ENCODE data around the gene ANKRD9.

ANKRD9 gene

GRCh38 chr14:102507081-102507856 lies 2.3 kb downstream of the ANKRD9 start:
- Histone ChIP-seq H3K27me3 (ENCODE audit: control insufficient read depth, insufficient read depth, low read length) (no peaks in the 10 kb centered on the region), H3K9me3 (replicated peaks; ENCODE audit: low read length) (no peaks in the 10 kb centered on the region), H3K4me2 (ENCODE audit: low read length) (no peak overlapping the region), H3K4me1 (ENCODE audit: control insufficient read depth, insufficient read depth, low read length) (peaks cover 16% of the 10 kb centered on the region), H3K36me3 (ENCODE audit: insufficient read depth, low read length) (no peaks in the 10 kb centered on the region), H3K4me3 (ENCODE audit: low read length) (no peak overlapping the region), H3K9ac (ENCODE audit: low read depth, low read length) (no peak overlapping the region)

- no peak overlapping the region for H3K9ac ChIP-seq (ENCODE audit: low read depth, low read length)
These were observed 3.0 kb downstream of the ANKRD9 start for GRCh38 chr14:102506626-102506925.

GRCh38 chr14:102505775-102506625 lies 3.6 kb downstream of the ANKRD9 start:
- Histone ChIP-seq H3K36me3 (ENCODE audit: insufficient read depth, low read length) (peaks cover 6% of the 10 kb centered on the region), H3K4me3 (ENCODE audit: low read length) (no peak overlapping the region), H3K27me3 (ENCODE audit: control insufficient read depth, insufficient read depth, low read length) (no peaks in the 10 kb centered on the region), H3K4me2 (ENCODE audit: low read length) (no peak overlapping the region), H3K9ac (ENCODE audit: low read depth, low read length) (no peak overlapping the region), H3K9me3 (replicated peaks; ENCODE audit: low read length) (no peaks in the 10 kb centered on the region), H3K4me1 (ENCODE audit: control insufficient read depth, insufficient read depth, low read length) (peaks cover 16% of the 10 kb centered on the region)

More at GRCh38 chr14:102506626-102506925, 3.0 kb downstream of the ANKRD9 start:
- Histone ChIP-seq H3K4me2 (ENCODE audit: low read length) (no peak overlapping the region), H3K9me3 (replicated peaks; ENCODE audit: low read length) (no peaks in the 10 kb centered on the region), H3K27me3 (ENCODE audit: control insufficient read depth, insufficient read depth, low read length) (no peaks in the 10 kb centered on the region), H3K4me3 (ENCODE audit: low read length) (no peak overlapping the region), H3K4me1 (ENCODE audit: control insufficient read depth, insufficient read depth, low read length) (peaks cover 16% of the 10 kb centered on the region), H3K36me3 (ENCODE audit: insufficient read depth, low read length) (peaks cover 4% of the 10 kb centered on the region)

- H3K4me3 ChIP-seq (ENCODE audit: low read length): no peak overlapping the region
These were observed 4.5 kb downstream of the ANKRD9 start for GRCh38 chr14:102505000-102505619.

GRCh38 chr14:102504328-102504999 lies 5.1 kb downstream of the ANKRD9 start:
- Histone ChIP-seq H3K27me3 (ENCODE audit: control insufficient read depth, insufficient read depth, low read length) (no peaks in the 10 kb centered on the region), H3K9me3 (replicated peaks; ENCODE audit: low read length) (no peaks in the 10 kb centered on the region), H3K9ac (ENCODE audit: low read depth, low read length) (no peak overlapping the region), H3K36me3 (ENCODE audit: insufficient read depth, low read length) (peaks cover 10% of the 10 kb centered on the region), H3K4me1 (ENCODE audit: control insufficient read depth, insufficient read depth, low read length) (peaks cover 24% of the 10 kb centered on the region), H3K4me2 (ENCODE audit: low read length) (no peak overlapping the region), H3K4me3 (ENCODE audit: low read length) (no peak overlapping the region)

More at GRCh38 chr14:102505000-102505619, 4.5 kb downstream of the ANKRD9 start:
- Histone ChIP-seq H3K4me1 (ENCODE audit: control insufficient read depth, insufficient read depth, low read length) (peaks cover 19% of the 10 kb centered on the region), H3K36me3 (ENCODE audit: insufficient read depth, low read length) (peaks cover 10% of the 10 kb centered on the region), H3K9ac (ENCODE audit: low read depth, low read length) (no peak overlapping the region), H3K4me2 (ENCODE audit: low read length) (no peak overlapping the region), H3K9me3 (replicated peaks; ENCODE audit: low read length) (no peaks in the 10 kb centered on the region), H3K27me3 (ENCODE audit: control insufficient read depth, insufficient read depth, low read length) (no peaks in the 10 kb centered on the region)

- Histone ChIP-seq H3K4me2 (ENCODE audit: low read length) (no peak overlapping the region), H3K4me3 (ENCODE audit: low read length) (no peak overlapping the region), H3K9me3 (replicated peaks; ENCODE audit: low read length) (no peaks in the 10 kb centered on the region), H3K9ac (ENCODE audit: low read depth, low read length) (no peak overlapping the region), H3K36me3 (ENCODE audit: insufficient read depth, low read length) (peaks cover 10% of the 10 kb centered on the region), H3K4me1 (ENCODE audit: control insufficient read depth, insufficient read depth, low read length) (peaks cover 22% of the 10 kb centered on the region), H3K27me3 (ENCODE audit: control insufficient read depth, insufficient read depth, low read length) (no peaks in the 10 kb centered on the region)
These were observed 5.8 kb downstream of the ANKRD9 start for GRCh38 chr14:102503641-102504327.

- Histone ChIP-seq H3K4me1 (ENCODE audit: control insufficient read depth, insufficient read depth, low read length) (peaks cover 19% of the 10 kb centered on the region), H3K9me3 (replicated peaks; ENCODE audit: low read length) (no peaks in the 10 kb centered on the region), H3K4me2 (ENCODE audit: low read length) (no peak overlapping the region), H3K9ac (ENCODE audit: low read depth, low read length) (no peak overlapping the region), H3K4me3 (ENCODE audit: low read length) (no peak overlapping the region), H3K27me3 (ENCODE audit: control insufficient read depth, insufficient read depth, low read length) (no peaks in the 10 kb centered on the region), H3K36me3 (ENCODE audit: insufficient read depth, low read length) (peaks cover 16% of the 10 kb centered on the region)
These were observed 7.0 kb downstream of the ANKRD9 start for GRCh38 chr14:102502571-102502970.

GRCh38 chr14:102501751-102502315 lies 7.7 kb downstream of the ANKRD9 start:
- Histone ChIP-seq H3K4me1 (ENCODE audit: control insufficient read depth, insufficient read depth, low read length) (peaks cover 19% of the 10 kb centered on the region), H3K9me3 (replicated peaks; ENCODE audit: low read length) (no peaks in the 10 kb centered on the region), H3K4me3 (ENCODE audit: low read length) (no peak overlapping the region), H3K9ac (ENCODE audit: low read depth, low read length) (no peak overlapping the region), H3K4me2 (ENCODE audit: low read length) (no peak overlapping the region), H3K27me3 (ENCODE audit: control insufficient read depth, insufficient read depth, low read length) (no peaks in the 10 kb centered on the region), H3K36me3 (ENCODE audit: insufficient read depth, low read length) (peaks cover 16% of the 10 kb centered on the region)

- Histone ChIP-seq H3K4me3 (ENCODE audit: low read length) (no peak overlapping the region), H3K4me1 (ENCODE audit: control insufficient read depth, insufficient read depth, low read length) (peaks cover 19% of the 10 kb centered on the region), H3K36me3 (ENCODE audit: insufficient read depth, low read length) (peaks cover 16% of the 10 kb centered on the region), H3K9me3 (replicated peaks; ENCODE audit: low read length) (no peaks in the 10 kb centered on the region), H3K27me3 (ENCODE audit: control insufficient read depth, insufficient read depth, low read length) (no peaks in the 10 kb centered on the region), H3K9ac (ENCODE audit: low read depth, low read length) (peak overlapping the region; percentile 23), H3K4me2 (ENCODE audit: low read length) (peak overlapping the region; percentile 10)
These were observed 8.9 kb downstream of the ANKRD9 start for GRCh38 chr14:102500713-102501112.

- Histone ChIP-seq H3K9me3 (replicated peaks; ENCODE audit: low read length) (no peaks in the 10 kb centered on the region), H3K9ac (ENCODE audit: low read depth, low read length) (peak overlapping the region; percentile 23), H3K4me2 (ENCODE audit: low read length) (peak overlapping the region; percentile 10), H3K4me3 (ENCODE audit: low read length) (no peak overlapping the region), H3K27me3 (ENCODE audit: control insufficient read depth, insufficient read depth, low read length) (no peaks in the 10 kb centered on the region), H3K36me3 (ENCODE audit: insufficient read depth, low read length) (peaks cover 16% of the 10 kb centered on the region), H3K4me1 (ENCODE audit: control insufficient read depth, insufficient read depth, low read length) (peaks cover 19% of the 10 kb centered on the region)
These were observed 9.4 kb downstream of the ANKRD9 start for GRCh38 chr14:102500158-102500662.
